Cardiac septum (tissue), 1 donor: ENCODE data around the gene DDX4. TPM values are rescaled to one million over a fixed set of nuclear protein-coding genes. Genes with fewer than 3 reads are reported as not detected.

Source experiments
- DNase-seq: peaks from one replicate; pipeline ENCODE4 v3.0.0-alpha.2; 2020; ENCODE audit warnings: low spot score
- intact Hi-C: fragments of 100-400 bp; cut with DNase I; formaldehyde crosslinking; loops from one replicate; pipeline ENCODE4 v1.14.0; 2022
- total RNA-seq: library from RNA; stranded (reverse); fragmentation: NEBNext Ultra II Directional; extraction: Animal tissue kit (Norgen Biotek cat#: 25700); gene quantifications from one replicate; pipeline ENCODE4 v1.2.1, GENCODE V29; 2021
- donor health status: DM: no; HTN: no; CAD: no.

DDX4 gene
- total RNA-seq, 1 donor from 2014 or later: not detected

GRCh38 chr5:55857247-55857640 lies 119.4 kb downstream of the DDX4 start:
- no peak for DNase-seq
- intact Hi-C loops: no loop called here

GRCh38 chr5:55858104-55858503 lies 120.2 kb downstream of the DDX4 start:
- intact Hi-C loops: no loop called here
- DNase-seq: no peak

- DNase-seq: no peak
- intact Hi-C loops: no loop called here
These were observed 122.4 kb downstream of the DDX4 start for GRCh38 chr5:55860288-55860687.

GRCh38 chr5:55860709-55861108 lies 122.8 kb downstream of the DDX4 start:
- no peak for DNase-seq
- intact Hi-C loops: no loop called here

GRCh38 chr5:55864606-55865541 lies 127.0 kb downstream of the DDX4 start:
- intact Hi-C loops: no loop called here
- DNase-seq: no peak

- no peak for DNase-seq
- intact Hi-C loops: no loop called here
These were observed 128.0 kb downstream of the DDX4 start for GRCh38 chr5:55865831-55866230.

- intact Hi-C loops: no loop called here
- no peak for DNase-seq
These were observed 128.6 kb downstream of the DDX4 start for GRCh38 chr5:55866485-55866884.

Other genes starting within 250 kb of the DDX4 start
- gene PLPP1, start 203.1 kb upstream of the DDX4 start, total RNA-seq: 102 TPM
- 6.8 TPM for gene SLC38A9, start 25.7 kb upstream of the DDX4 start, total RNA-seq
- gene IL31RA, start 113.3 kb downstream of the DDX4 start, total RNA-seq: 1.3 TPM